ENCODE data around the gene BLOC1S3. TPM values are rescaled to one million over a fixed set of nuclear protein-coding genes. Genes with fewer than 3 reads are reported as not detected.

The BLOC1S3 gene
- total RNA-seq, 1 donor from 2014 or later: 12.5 TPM

DNA sequence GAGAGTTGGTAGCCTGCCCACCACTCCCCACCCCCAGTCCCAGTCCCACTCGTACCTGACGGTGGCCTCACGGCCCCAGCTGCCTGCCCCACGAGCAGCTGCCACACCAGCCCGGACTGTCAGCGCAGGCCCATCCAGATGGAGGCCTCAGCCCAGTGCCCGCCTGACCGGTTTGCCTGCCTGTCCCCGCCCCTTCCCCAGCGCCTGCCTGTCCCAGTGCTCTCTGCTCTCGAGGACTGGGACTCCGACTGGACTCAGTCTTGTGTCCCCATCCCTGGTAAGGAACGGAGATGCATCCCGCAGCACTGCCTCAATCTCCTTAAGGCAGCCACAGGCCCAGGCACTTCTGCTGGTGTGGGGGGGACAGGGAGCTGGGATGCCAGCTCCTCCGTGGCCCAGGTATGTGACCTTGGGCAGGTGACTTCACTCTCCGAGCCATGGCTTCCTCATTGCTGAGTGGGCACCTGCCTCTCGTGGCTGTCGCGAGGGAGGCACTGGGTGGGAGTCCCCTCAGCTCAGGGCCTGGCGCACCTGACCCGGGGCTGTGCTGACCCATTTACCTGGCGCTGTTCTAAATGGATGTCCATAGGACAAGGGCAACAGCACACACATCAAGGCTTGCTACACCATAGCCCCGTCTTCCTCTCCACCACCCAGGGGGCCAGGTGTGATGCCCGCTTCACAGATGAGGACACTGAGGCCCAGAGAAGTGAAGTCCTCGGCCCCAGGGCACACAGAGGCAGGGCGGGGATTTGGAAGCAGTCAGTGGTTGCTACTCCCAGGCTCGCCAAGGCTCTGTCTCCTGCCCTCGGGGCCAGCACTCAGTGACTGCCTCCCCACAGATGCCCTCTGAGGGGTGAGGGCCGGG is 17.5 kb upstream of the BLOC1S3 start, which contains the start of gene NKPD1:
Gene NKPD1, minus strand, starts transcription at position 113 of the 868 bp plus-strand sequence. CDS start 832 bp downstream, outside the sequence.
- Histone ChIP-seq H3K4me3 (peak within 1 kb of the TSS in 1 of 2 donors; percentile 30), H3K27ac (peak within 1 kb of the TSS; percentile 59), H3K27me3 (no peaks in the 10 kb centered on the region), H3K36me3 (no peaks in the 10 kb centered on the region), H3K9me3 (no peaks in the 10 kb centered on the region), H3K4me1 (peaks cover 62% of the 10 kb centered on the region)
- DNase-seq (ENCODE audit: extremely low spot score in 2 of 2): no peak
- intact Hi-C loops (cut with DNase I): no loop called here
- TF ChIP-seq CTCF (IDR thresholded peaks at IDR 0.05) (no peak), POLR2AphosphoS5 (IDR thresholded peaks at IDR 0.05; ENCODE audit: insufficient read depth in 1 of 2, low read depth in 1 of 2) (peak; percentile 12 to 20), POLR2A (IDR thresholded peaks at IDR 0.05) (no peak)

DNA sequence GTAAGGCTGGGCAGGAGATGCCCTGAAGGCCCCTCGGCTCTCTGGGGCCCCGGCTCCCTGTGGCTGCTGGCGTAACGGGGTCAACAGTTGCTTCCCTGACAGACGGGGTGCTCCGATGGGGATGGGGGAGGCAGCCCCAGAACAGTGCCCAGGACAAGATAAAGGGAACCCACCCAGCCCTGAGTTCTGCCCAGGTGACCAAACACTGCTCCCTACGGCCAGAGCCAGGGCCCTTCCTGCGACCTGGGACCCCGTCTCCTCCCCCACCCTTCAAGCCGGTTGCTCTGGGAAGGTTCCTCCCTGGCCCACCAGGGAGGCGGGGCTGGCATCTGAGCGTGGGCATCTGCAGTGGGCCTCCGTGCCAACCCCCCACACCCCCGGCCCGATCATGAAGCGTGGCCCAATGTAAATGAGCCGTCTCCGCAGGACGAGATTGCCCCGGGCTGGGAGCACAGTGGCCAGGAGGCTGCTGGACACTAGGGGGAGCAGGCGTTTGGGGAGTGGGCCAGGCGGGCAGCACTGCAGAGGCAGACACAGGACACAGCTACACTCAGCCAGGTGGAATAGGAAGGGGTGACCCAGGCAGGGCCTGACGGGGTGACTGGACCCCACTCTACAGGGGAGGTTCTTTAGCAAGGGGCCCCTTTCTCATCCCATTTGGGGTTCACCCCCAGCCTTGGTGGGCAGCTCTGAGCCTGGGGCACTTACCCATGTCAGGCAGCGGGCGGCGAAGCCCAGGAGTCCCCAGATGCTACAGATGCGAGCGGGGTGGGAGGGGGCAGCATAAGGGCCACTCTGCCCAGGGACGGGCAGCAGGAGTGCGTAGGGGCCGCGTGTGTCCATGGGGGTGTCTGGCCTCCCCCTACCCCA is 16.6 kb upstream of the BLOC1S3 start:
- TF ChIP-seq POLR2AphosphoS5 (IDR thresholded peaks at IDR 0.05; ENCODE audit: insufficient read depth in 1 of 2, low read depth in 1 of 2) (no peak), POLR2A (IDR thresholded peaks at IDR 0.05) (no peak), CTCF (IDR thresholded peaks at IDR 0.05) (no peak)
- no peak for DNase-seq (ENCODE audit: extremely low spot score in 2 of 2)
- Histone ChIP-seq H3K27ac (peak overlapping the region; percentile 59), H3K9me3 (no peaks in the 10 kb centered on the region), H3K36me3 (no peaks in the 10 kb centered on the region), H3K4me3 (peak overlapping the region in 1 of 2 donors; percentile 30), H3K27me3 (no peaks in the 10 kb centered on the region), H3K4me1 (peaks cover 62% of the 10 kb centered on the region)
- intact Hi-C loops (cut with DNase I): no loop called here

DNA sequence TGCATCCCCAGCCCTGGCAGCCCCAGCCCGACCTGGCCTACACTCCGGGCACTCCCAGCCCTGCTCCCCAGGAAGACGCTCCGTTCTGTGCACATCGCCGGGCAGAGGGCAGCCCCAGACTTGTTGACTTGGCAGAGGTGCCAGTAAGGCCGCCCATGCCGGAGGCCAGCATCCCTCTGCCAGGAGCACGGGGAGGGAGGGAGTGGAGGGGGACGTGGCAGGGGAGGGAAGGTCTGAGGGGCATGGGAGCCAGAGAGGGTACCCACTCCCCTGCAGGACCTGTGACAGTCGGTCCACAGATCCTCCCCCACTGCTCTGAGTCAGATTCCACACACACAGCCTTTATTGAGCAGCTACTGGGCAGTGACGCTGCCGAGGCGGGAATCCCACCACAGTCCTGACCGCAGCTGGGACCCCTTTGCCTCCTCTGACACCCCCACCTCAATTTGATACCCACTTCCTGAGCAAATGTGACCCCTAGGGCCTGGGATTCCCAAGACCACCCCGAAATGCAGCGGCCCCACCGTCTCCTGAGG is 15.9 kb upstream of the BLOC1S3 start:
- Histone ChIP-seq H3K9me3 (no peaks in the 10 kb centered on the region), H3K27me3 (no peaks in the 10 kb centered on the region), H3K4me3 (peak overlapping the region in 1 of 2 donors; percentile 30), H3K4me1 (peaks cover 62% of the 10 kb centered on the region), H3K36me3 (no peaks in the 10 kb centered on the region), H3K27ac (peak overlapping the region; percentile 59)
- intact Hi-C loops (cut with DNase I): no loop called here
- DNase-seq (ENCODE audit: extremely low spot score in 2 of 2): no peak
- TF ChIP-seq CTCF (IDR thresholded peaks at IDR 0.05): no peak
- no peak for TF ChIP-seq POLR2A (IDR thresholded peaks at IDR 0.05)
- TF ChIP-seq POLR2AphosphoS5 (IDR thresholded peaks at IDR 0.05; ENCODE audit: insufficient read depth in 1 of 2, low read depth in 1 of 2): no peak

DNA sequence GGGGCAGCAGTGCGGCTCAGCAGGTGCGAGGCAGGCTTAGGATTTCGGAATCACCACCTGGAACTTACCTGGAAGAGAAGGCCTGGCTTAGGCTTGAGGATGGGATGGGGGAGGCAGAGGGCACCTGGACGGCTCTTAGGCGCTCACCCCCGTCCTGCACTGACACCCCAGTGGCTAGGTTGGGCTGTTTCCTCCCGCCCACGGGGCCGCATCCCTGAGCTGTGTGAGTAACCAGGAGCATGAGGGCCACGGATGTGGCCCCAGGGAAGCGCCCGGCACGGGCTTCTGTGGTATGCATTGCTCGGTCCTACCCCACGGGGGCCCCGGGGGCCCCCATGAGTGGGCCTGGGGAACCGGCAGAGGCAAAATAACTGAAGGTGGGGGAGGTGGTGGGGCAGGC is 15.4 kb upstream of the BLOC1S3 start:
- no peak for TF ChIP-seq POLR2AphosphoS5 (IDR thresholded peaks at IDR 0.05; ENCODE audit: insufficient read depth in 1 of 2, low read depth in 1 of 2)
- TF ChIP-seq POLR2A (IDR thresholded peaks at IDR 0.05): no peak
- no peak for TF ChIP-seq CTCF (IDR thresholded peaks at IDR 0.05)
- peak overlapping the region; percentile 13 for H3K27ac ChIP-seq
- H3K4me1 ChIP-seq: peaks cover 62% of the 10 kb centered on the region
- intact Hi-C loops (cut with DNase I): no loop called here
- no peak for DNase-seq (ENCODE audit: extremely low spot score in 2 of 2)
- H3K36me3 ChIP-seq: no peaks in the 10 kb centered on the region
- no peak overlapping the region for H3K4me3 ChIP-seq
- H3K27me3 ChIP-seq: no peaks in the 10 kb centered on the region
- no peaks in the 10 kb centered on the region for H3K9me3 ChIP-seq
